ENCODE data around the gene NXF1. TPM values are rescaled to one million over a fixed set of nuclear protein-coding genes. Genes with fewer than 3 reads are reported as not detected.

The NXF1 gene
- total RNA-seq, 2 experiments from 2014 or later = 343 to 358 TPM

GRCh38 chr11:62791501-62792201, 13.6 kb downstream of the NXF1 start, which contains the start of gene TMEM223:
TMEM223 (minus strand) TSS chr11:62792006; CDS start chr11:62791994, 12 bp downstream.
- CTCF ChIA-PET = interaction anchor here (1.1 kb wide), 1 partner anchor 14 kb away, joined by 3 read pairs; the partner anchor contains the start of gene NXF1
- H3K27me3 ChIP-seq (ENCODE audit: control insufficient read depth in 1 of 2, insufficient read depth in 2 of 2, low read length in 2 of 2) = no peaks in the 10 kb centered on the region
- H3K9me3 Mint-ChIP-seq = no peaks in the 10 kb centered on the region
- POLR2A ChIA-PET = interaction anchor here (0.7 to 8.8 kb wide), 14 partner anchors 9 to 127 kb away, joined by 3 to 273 read pairs (median 4); partner anchors contain the start of genes C11orf98, CSKMT, HNRNPUL2 and NXF1
- TF ChIP-seq CTCF (IDR thresholded peaks at IDR 0.05) = no peak
- H3K4me3 ChIP-seq (ENCODE audit: low read length) = peak within 1 kb of the TSS; percentile 99
- peaks cover 59% of the 10 kb centered on the region for H3K4me1 Mint-ChIP-seq (ENCODE audit: low read depth)
- no peaks in the 10 kb centered on the region for H3K27me3 Mint-ChIP-seq
- intact Hi-C loops (cut with DNase I, micrococcal nuclease) = loop anchor here (1.0 to 2.0 kb wide), 3 partner anchors 14 to 39 kb away; partner anchors contain the start of genes NXF1 (in 1 of the 2) and TAF6L (in 1 of the 2)
- peaks cover 66% of the 10 kb centered on the region for H3K36me3 ChIP-seq (ENCODE audit: insufficient read depth, low read length)
- peak within 1 kb of the TSS; percentile 98 for H3K4me3 Mint-ChIP-seq
- no peaks in the 10 kb centered on the region for H3K9me3 ChIP-seq (ENCODE audit: control insufficient read depth in 1 of 2, insufficient read depth in 1 of 2, low read length in 2 of 2)
- H3K4me1 ChIP-seq (ENCODE audit: insufficient read depth, low read length) = peaks cover 54% of the 10 kb centered on the region
- H3K27ac Mint-ChIP-seq = peak within 1 kb of the TSS; percentile 98
- DNase-seq (peak; percentile 82 to 93 (median 91)), ATAC-seq (ENCODE audit: poor library complexity) (peak; percentile 79)
- peak within 1 kb of the TSS; percentile 84 for H3K27ac ChIP-seq (ENCODE audit: low read depth in 1 of 2, low read length in 2 of 2)
- peaks cover 85% of the 10 kb centered on the region for H3K36me3 Mint-ChIP-seq (ENCODE audit: low read depth)

- Histone ChIP-seq H3K36me3 (ENCODE audit: insufficient read depth, low read length) (peaks cover 45% of the 10 kb centered on the region), H3K4me1 (ENCODE audit: insufficient read depth, low read length) (peaks cover 64% of the 10 kb centered on the region), H3K4me3 (ENCODE audit: low read length) (no peak overlapping the region), H3K27me3 (ENCODE audit: control insufficient read depth in 1 of 2, insufficient read depth in 2 of 2, low read length in 2 of 2) (no peaks in the 10 kb centered on the region), H3K27ac (ENCODE audit: low read depth in 1 of 2, low read length in 2 of 2) (peak overlapping the region in 1 of 2 donors; percentile 48), H3K9me3 (ENCODE audit: control insufficient read depth in 1 of 2, insufficient read depth in 1 of 2, low read length in 2 of 2) (no peaks in the 10 kb centered on the region)
- no peak for DNase-seq
- ChIA-PET POLR2A (interaction anchor here (0.9 to 8.8 kb wide), 7 partner anchors 18 to 92 kb away, joined by 3 to 273 read pairs (median 8); partner anchors contain the start of genes HNRNPUL2, SLC3A2, TTC9C and WDR74), CTCF (interaction anchor here (0.7 to 1.9 kb wide), 2 partner anchors 50 to 91 kb away, joined by 3 to 8 read pairs; partner anchors contain the start of gene SLC3A2)
- H3K4me1 Mint-ChIP-seq (ENCODE audit: low read depth) = peaks cover 67% of the 10 kb centered on the region
- H3K27ac Mint-ChIP-seq = peak overlapping the region; percentile 98
- H3K9me3 Mint-ChIP-seq = no peaks in the 10 kb centered on the region
- ATAC-seq (ENCODE audit: poor library complexity) = no peak
- intact Hi-C loops (cut with DNase I, micrococcal nuclease) = loop anchor here (5.0 kb wide), 2 partner anchors 37 to 197 kb away; partner anchors contain the start of genes TUT1 (in 1 of the 2) and ZBTB3 (in 1 of the 2)
- no peak for TF ChIP-seq CTCF (IDR thresholded peaks at IDR 0.05)
- peak overlapping the region; percentile 98 for H3K4me3 Mint-ChIP-seq
- H3K36me3 Mint-ChIP-seq (ENCODE audit: low read depth) = peaks cover 72% of the 10 kb centered on the region
- H3K27me3 Mint-ChIP-seq = no peaks in the 10 kb centered on the region
Measured at GRCh38 chr11:62789576-62789975, 15.7 kb downstream of the NXF1 start.

- peaks cover 39% of the 10 kb centered on the region for H3K36me3 ChIP-seq (ENCODE audit: insufficient read depth, low read length)
- Mint-ChIP-seq H3K27me3 (no peaks in the 10 kb centered on the region), H3K36me3 (ENCODE audit: low read depth) (peaks cover 66% of the 10 kb centered on the region), H3K4me1 (ENCODE audit: low read depth) (peaks cover 61% of the 10 kb centered on the region), H3K27ac (peak overlapping the region; percentile 98), H3K4me3 (peak overlapping the region; percentile 98), H3K9me3 (no peaks in the 10 kb centered on the region)
- CTCF ChIA-PET = interaction anchor here (1.9 to 3.5 kb wide), 2 partner anchors 62 to 92 kb away, joined by 8 to 44 read pairs; partner anchors contain the start of genes HNRNPUL2, SLC3A2 and TTC9C
- no peak for TF ChIP-seq CTCF (IDR thresholded peaks at IDR 0.05)
- H3K27me3 ChIP-seq (ENCODE audit: control insufficient read depth in 1 of 2, insufficient read depth in 2 of 2, low read length in 2 of 2) = no peaks in the 10 kb centered on the region
- POLR2A ChIA-PET = interaction anchor here (0.9 to 8.8 kb wide), 10 partner anchors 12 to 92 kb away, joined by 3 to 273 read pairs (median 32); partner anchors contain the start of genes HNRNPUL2, POLR2G, SLC3A2 and TTC9C
- H3K4me1 ChIP-seq (ENCODE audit: insufficient read depth, low read length) = peaks cover 64% of the 10 kb centered on the region
- H3K9me3 ChIP-seq (ENCODE audit: control insufficient read depth in 1 of 2, insufficient read depth in 1 of 2, low read length in 2 of 2) = no peaks in the 10 kb centered on the region
- DNase-seq = no peak
- no peak for ATAC-seq (ENCODE audit: poor library complexity)
- H3K4me3 ChIP-seq (ENCODE audit: low read length) = no peak overlapping the region
- intact Hi-C loops (cut with DNase I, micrococcal nuclease) = loop anchor here (5.0 kb wide), 2 partner anchors 37 to 197 kb away; partner anchors contain the start of genes TUT1 (in 1 of the 2) and ZBTB3 (in 1 of the 2)
- H3K27ac ChIP-seq (ENCODE audit: low read depth in 1 of 2, low read length in 2 of 2) = peak overlapping the region in 1 of 2 donors; percentile 17
Measured at GRCh38 chr11:62788991-62789390, 16.2 kb downstream of the NXF1 start.
